Psoas muscle (tissue), 8 donors: Measurements from ENCODE around the gene KCNMB2. TPM values are rescaled to one million over a fixed set of nuclear protein-coding genes. Genes with fewer than 3 reads are reported as not detected.
A peak's percentile ranks its signal among the peaks of the same experiment; 100 is the strongest.

Experiments
- ATAC-seq, 4 donors: fragments of 200-7000 bp; cut with Tn5 transposase; one replicate each; pipeline ENCODE4 v1.9.1; 2020; ENCODE audit warnings: moderate library complexity in 3 of 4, mild to moderate bottlenecking in 2 of 4
- DNase-seq, 2 donors: peaks; one replicate each; pipeline ENCODE4 v3.0.0-alpha.2; 2020
- H3K27ac ChIP-seq: fragments of 200-600 bp; one replicate; pipeline ENCODE4 v1.8.0; 2022
- H3K27me3 ChIP-seq, 3 donors: fragments of 200-600 bp in 1 of 3; one replicate each; pipeline versions ENCODE4 v1.6.1 to v1.8.0; 2013 to 2022; ENCODE audit warnings: low read length in 2 of 3, mild to moderate bottlenecking in 2 of 3, moderate library complexity in 1 of 3; ENCODE audit not compliant: insufficient read depth in 3 of 3
- H3K36me3 ChIP-seq, 2 donors: fragments of 200-600 bp in 1 of 2; one replicate each; pipeline versions ENCODE4 v1.6.1 to v1.8.0; 2013 to 2022; ENCODE audit warnings: low read depth in 1 of 2, mild to moderate bottlenecking in 1 of 2, moderate library complexity in 1 of 2; ENCODE audit not compliant: insufficient read depth in 1 of 2
- H3K4me1 ChIP-seq: fragments of 200-600 bp; one replicate; pipeline ENCODE4 v1.8.0; 2022
- H3K4me3 ChIP-seq: fragments of 200-600 bp; one replicate; pipeline ENCODE4 v1.8.0; 2022; ENCODE audit warnings: mild to moderate bottlenecking
- H3K9me3 ChIP-seq: fragments of 200-600 bp; one replicate; pipeline ENCODE4 v1.8.0; 2022
- WGBS, 3 donors: extraction: QIAGEN DNeasy Blood & Tissue Kit; methylation state at CpG; one replicate each; pipeline versions ENCODE4 v1.1.6 to v1.1.7; 2013; 5-methylcytosine and 5-hydroxymethylcytosine counted together
- intact Hi-C, 2 donors: fragments of 100-400 bp; cut with DNase I; formaldehyde crosslinking; loops; one replicate each; pipeline versions ENCODE4 v1.11.0 to v1.14.2; 2022
- polyA plus RNA-seq, 3 donors: library from polyadenylated mRNA; stranded (reverse); fragments of 200-250 nt; gene quantifications; one replicate each; pipeline ENCODE4 v1.2.3, GENCODE V29; 2013
- total RNA-seq, 4 donors: library from RNA; stranded (reverse); fragmentation: NEBNext Ultra II Directional in 2 of 4; extraction: Animal tissue kit (Norgen Biotek cat#: 25700) in 2 of 4; gene quantifications; one replicate each; pipeline versions ENCODE4 v1.2.1 to v1.2.4, GENCODE V29; 2021 to 2023
- TF ChIP-seq, protein P1 (sequence below): fragments of 200-600 bp; IDR thresholded peaks from one replicate; pipeline ENCODE4 v1.8.0; 2022; ENCODE audit warnings: antibody characterized with exemption
- donor health status: healthy with polysubstance abuse.
- donor health status: DM: no; HTN: no; CAD: no; lungs with moderate emphysema.
- donor health status: Bipolar disorder and iron deficiency.
- donor health status: healthy.
- donor health status: DM: yes; HTN: yes; CAD: no.
- donor health status: DM: no; HTN: no; CAD: no.
- donor health status: DM: no; HTN: no; CAD: no.
- donor health status: DM: yes; HTN: yes; CAD: no.

KCNMB2 gene
- total and polyA plus RNA-seq, 7 donors = not detected

DNA sequence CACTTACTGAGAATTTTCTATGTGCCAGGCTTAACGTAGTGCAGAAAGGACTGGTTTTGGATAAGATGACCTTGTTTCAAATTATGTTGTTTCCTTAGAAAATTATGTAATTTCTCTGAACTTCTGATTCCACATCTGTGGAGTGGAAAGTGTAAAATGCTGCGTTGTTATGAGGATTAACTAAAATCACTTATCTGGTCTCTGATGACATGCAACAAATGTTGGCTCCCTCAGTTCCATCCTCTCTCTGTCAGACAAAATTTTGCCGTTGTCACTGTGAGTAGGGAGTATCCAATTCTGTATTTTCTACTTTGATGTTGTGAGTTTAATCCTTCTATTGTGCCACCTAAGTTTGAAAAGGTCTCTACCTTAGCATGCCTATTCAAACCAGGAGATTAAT is 175.5 kb downstream of the KCNMB2 start:
- no peaks in the 10 kb centered on the region for H3K36me3 ChIP-seq
- H3K9me3 ChIP-seq = no peaks in the 10 kb centered on the region
- intact Hi-C loops = no loop called here
- DNase-seq (no peak), ATAC-seq (no peak)
- no peaks in the 10 kb centered on the region for H3K4me1 ChIP-seq
- TF ChIP-seq, protein P1, sequence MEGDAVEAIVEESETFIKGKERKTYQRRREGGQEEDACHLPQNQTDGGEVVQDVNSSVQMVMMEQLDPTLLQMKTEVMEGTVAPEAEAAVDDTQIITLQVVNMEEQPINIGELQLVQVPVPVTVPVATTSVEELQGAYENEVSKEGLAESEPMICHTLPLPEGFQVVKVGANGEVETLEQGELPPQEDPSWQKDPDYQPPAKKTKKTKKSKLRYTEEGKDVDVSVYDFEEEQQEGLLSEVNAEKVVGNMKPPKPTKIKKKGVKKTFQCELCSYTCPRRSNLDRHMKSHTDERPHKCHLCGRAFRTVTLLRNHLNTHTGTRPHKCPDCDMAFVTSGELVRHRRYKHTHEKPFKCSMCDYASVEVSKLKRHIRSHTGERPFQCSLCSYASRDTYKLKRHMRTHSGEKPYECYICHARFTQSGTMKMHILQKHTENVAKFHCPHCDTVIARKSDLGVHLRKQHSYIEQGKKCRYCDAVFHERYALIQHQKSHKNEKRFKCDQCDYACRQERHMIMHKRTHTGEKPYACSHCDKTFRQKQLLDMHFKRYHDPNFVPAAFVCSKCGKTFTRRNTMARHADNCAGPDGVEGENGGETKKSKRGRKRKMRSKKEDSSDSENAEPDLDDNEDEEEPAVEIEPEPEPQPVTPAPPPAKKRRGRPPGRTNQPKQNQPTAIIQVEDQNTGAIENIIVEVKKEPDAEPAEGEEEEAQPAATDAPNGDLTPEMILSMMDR = no peak
- no peaks in the 10 kb centered on the region for H3K27me3 ChIP-seq
- H3K27ac ChIP-seq = no peak overlapping the region
- 40 to 41% (median 40%) methylated on average over 3 of the region's 3 CpGs for WGBS, 3 donors
- no peak overlapping the region for H3K4me3 ChIP-seq

DNA sequence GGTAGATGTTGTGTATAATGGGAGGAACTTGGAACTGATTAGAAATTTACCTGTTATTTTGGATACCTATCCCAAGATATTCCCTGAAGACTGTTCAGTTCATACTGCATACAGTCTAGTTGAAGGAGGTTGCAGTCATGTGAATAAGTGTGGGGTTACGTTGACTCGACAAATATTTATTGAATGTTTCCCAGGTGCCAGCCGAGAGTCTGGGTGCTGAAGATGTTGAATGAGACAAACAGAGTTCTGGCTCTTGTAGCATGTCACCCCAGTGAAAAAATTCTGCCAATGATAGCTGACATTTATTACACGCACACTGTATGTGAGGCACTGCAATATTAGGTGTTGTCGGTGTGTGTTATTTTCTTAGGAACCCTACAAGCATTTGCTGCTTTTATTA is 176.0 kb downstream of the KCNMB2 start:
- 43 to 51% (median 48%) methylated on average over 5 of the region's 5 CpGs for WGBS, 3 donors
- Histone ChIP-seq H3K36me3 (no peaks in the 10 kb centered on the region), H3K9me3 (no peaks in the 10 kb centered on the region), H3K27me3 (no peaks in the 10 kb centered on the region), H3K4me1 (no peaks in the 10 kb centered on the region), H3K27ac (no peak overlapping the region), H3K4me3 (no peak overlapping the region)
- DNase-seq (no peak), ATAC-seq (no peak)
- intact Hi-C loops = no loop called here
- TF ChIP-seq, protein P1 = no peak

DNA sequence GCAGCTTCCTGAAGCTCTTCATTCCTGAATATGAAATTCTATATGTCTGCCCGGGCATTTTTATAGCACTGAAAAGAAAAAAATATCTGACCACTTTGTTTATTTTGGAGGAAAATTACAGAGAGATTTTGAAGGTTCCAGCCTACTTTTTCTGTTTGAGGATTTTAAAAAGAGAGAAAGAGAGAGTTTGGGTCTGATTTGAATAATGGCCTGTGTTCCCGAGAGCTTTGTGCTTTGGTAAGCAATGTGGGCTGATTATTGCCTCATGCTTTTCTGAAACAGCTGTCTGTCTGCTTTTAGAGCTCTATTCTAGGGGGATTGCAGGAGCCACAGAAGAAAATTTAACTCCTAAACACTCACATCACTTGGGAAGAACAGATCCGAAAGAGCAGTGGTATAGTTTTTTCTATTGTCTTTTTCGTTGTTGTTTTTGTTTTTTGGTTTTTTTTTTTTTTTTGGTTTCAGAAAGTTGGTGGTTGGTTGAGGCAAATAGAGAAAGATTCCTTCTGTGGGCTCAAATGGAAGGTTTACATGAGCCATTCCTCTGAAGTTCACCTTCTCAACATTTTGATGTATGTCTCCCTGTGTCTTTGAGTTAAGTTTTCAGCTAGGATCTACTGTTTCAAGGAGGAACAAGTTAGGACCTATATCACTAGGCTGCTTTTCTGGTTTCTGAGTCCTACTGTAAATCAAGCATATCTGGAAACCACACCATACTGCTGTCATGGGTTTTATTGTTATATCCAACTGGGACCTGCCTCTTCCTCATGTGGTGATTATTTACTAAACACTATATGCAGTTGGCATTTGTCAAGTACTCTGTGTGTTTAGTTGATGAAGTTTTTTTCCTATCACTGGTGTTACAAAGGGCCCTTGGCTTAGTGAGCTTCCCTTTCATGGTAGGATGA is 178.9 kb downstream of the KCNMB2 start:
- Histone ChIP-seq H3K9me3 (no peaks in the 10 kb centered on the region), H3K36me3 (no peaks in the 10 kb centered on the region), H3K4me1 (no peaks in the 10 kb centered on the region), H3K27me3 (no peaks in the 10 kb centered on the region), H3K27ac (no peak overlapping the region), H3K4me3 (no peak overlapping the region)
- DNase-seq (no peak), ATAC-seq (peak in 2 of 4 donors; percentile 44 to 61)
- TF ChIP-seq, protein P1 = no peak
- WGBS, 3 donors = 23 to 33% (median 28%) methylated on average over 4 of the region's 4 CpGs
- intact Hi-C loops = no loop called here

DNA sequence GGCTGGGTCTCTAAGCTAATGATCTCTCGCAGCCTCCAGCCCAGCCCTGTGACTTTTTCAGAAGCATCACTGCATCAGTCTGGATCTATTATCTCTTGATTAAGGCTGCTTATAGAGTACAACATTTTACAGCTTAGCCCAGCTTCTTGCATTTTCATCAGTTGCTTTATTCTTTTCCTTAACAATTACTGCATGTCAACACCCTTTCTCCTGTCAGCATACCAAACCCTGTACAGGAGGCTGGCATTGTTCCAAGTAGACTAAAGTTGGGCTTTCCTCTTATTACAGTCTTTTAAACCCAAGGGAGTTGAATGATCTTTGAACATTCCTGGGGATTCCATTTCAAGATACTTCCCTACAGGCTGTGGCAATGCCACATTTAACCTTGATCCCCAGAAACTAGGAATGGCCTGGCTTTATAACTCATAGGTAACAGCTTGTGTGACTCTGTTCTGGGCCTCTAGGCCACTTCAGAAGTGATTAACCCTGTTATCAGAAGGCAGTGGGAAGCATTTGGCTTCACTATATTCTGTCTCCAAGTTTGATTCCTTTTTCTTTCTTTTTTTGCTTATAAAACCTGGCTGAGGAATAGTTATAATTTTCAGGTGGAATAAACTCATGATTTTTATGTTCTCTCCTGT is 182.9 kb downstream of the KCNMB2 start:
- DNase-seq = no peak
- H3K27me3 ChIP-seq = no peaks in the 10 kb centered on the region
- no peaks in the 10 kb centered on the region for H3K4me1 ChIP-seq
- intact Hi-C loops = no loop called here
- H3K9me3 ChIP-seq = no peaks in the 10 kb centered on the region
- H3K4me3 ChIP-seq = no peak overlapping the region
- TF ChIP-seq, protein P1 = no peak
- 89 to 100% (median 96%) methylated on average over 1 of the region's 1 CpG for WGBS, 3 donors
- no peaks in the 10 kb centered on the region for H3K36me3 ChIP-seq
- ATAC-seq = no peak
- H3K27ac ChIP-seq = no peak overlapping the region
